GM12878 (cell line): ENCODE measurements around the gene DTX3. TPM values are rescaled to one million over a fixed set of nuclear protein-coding genes. Genes with fewer than 3 reads are reported as not detected.

Source experiments
- ATAC-seq: fragments of 200-7000 bp; cut with Tn5 transposase; 3 replicates; pipeline ENCODE4 v1.9.1; 2020; ENCODE audit warnings: mild to moderate bottlenecking, moderate library complexity
- BruUV-seq: library from RNA; stranded (reverse); fragments of 400-500 nt; replicated peaks from 2 replicates; lab custom pipeline; 2021; lab: Mats Ljungman, UMichigan
- CTCF ChIA-PET: fragments of 300-600 bp; sonication (Branson Sonifier 250); formaldehyde crosslinking; extraction: SDS; loops from one replicate; lab custom pipeline; 2021; ENCODE audit warnings: inconsistent platforms; lab: Yijun Ruan, JAX
- POLR2A ChIA-PET: fragments of 350-600 bp; formaldehyde crosslinking; extraction: SDS; loops from one replicate; lab custom pipeline; 2021; ENCODE audit warnings: inconsistent platforms; lab: Charles Lee
- RAD21 ChIA-PET: fragments of 300-600 bp; sonication (Branson Sonifier 250); formaldehyde crosslinking; loops from one replicate; lab custom pipeline; 2023; ENCODE audit warnings: antibody characterized with exemption; ENCODE audit not compliant: unreplicated experiment; lab: Charles Lee
- SMC1A ChIA-PET: fragments of 300-600 bp; sonication (Branson Sonifier 250); formaldehyde crosslinking; loops from one replicate; lab custom pipeline; 2023; ENCODE audit not compliant: unreplicated experiment, uncharacterized antibody; lab: Charles Lee
- DNase-seq: peaks from one replicate; pipeline ENCODE4 v3.0.0-alpha.2; 2011; ENCODE audit warnings: low read depth, low spot score
- FAIRE-seq: peaks from 3 replicates; lab custom pipeline; 2011; peaks lifted over from hg19 to GRCh38; lab: Jason Lieb, UNC
- H2AFZ ChIP-seq: 2 replicates; pipeline ENCODE4 v1.6.0; 2011; ENCODE audit warnings: low read depth, low read length, control low read depth; ENCODE audit not compliant: control insufficient read depth
- H3K27ac ChIP-seq: 2 replicates; pipeline ENCODE4 v1.5.1; 2011; ENCODE audit warnings: control low read depth; ENCODE audit not compliant: control insufficient read depth, insufficient read depth
- H3K27me3 ChIP-seq, 2 experiments: replicated peaks in 1 of 2; 2 replicates each; pipeline versions ENCODE4 v1.6.0 to v1.6.1; 2011; ENCODE audit warnings: low read length in 1 of 2; ENCODE audit not compliant: control insufficient read depth in 2 of 2, insufficient read depth in 2 of 2
- H3K36me3 ChIP-seq, 2 experiments: 2 replicates each; pipeline ENCODE4 v1.5.1; 2011; ENCODE audit warnings: low read length in 1 of 2; ENCODE audit not compliant: control insufficient read depth in 2 of 2, insufficient read depth in 2 of 2
- H3K4me1 ChIP-seq: 2 replicates; pipeline ENCODE4 v1.6.1; 2011; ENCODE audit warnings: mild to moderate bottlenecking, low read length, moderate library complexity, mixed read lengths; ENCODE audit not compliant: control insufficient read depth, insufficient read depth
- H3K4me2 ChIP-seq: 2 replicates; pipeline ENCODE4 v1.6.0; 2011; ENCODE audit warnings: control low read depth; ENCODE audit not compliant: control insufficient read depth, insufficient read depth
- H3K4me3 ChIP-seq: fragments of 200-600 bp; sonication (generic); 2 replicates; pipeline ENCODE4 v1.5.1; 2016
- H3K79me2 ChIP-seq: 2 replicates; pipeline ENCODE4 v1.6.0; 2011; ENCODE audit warnings: low read length; ENCODE audit not compliant: control insufficient read depth, insufficient read depth
- H3K9ac ChIP-seq: 2 replicates; pipeline ENCODE4 v1.8.0; 2011; ENCODE audit warnings: low read length, control low read depth, mixed read lengths; ENCODE audit not compliant: control insufficient read depth, insufficient read depth
- H3K9me3 ChIP-seq: replicated peaks from 3 replicates; pipeline ENCODE4 v1.5.1; 2011; ENCODE audit warnings: mild to moderate bottlenecking, low read length; ENCODE audit not compliant: control insufficient read depth, insufficient read depth
- H4K20me1 ChIP-seq: 2 replicates; pipeline ENCODE4 v1.6.0; 2011; ENCODE audit not compliant: control insufficient read depth, insufficient read depth
- BMI1 ChIP-seq: fragments of 450-650 bp; IDR thresholded peaks from 2 replicates; pipeline ENCODE4 v1.6.1; 2016; ENCODE audit warnings: mild to moderate bottlenecking, moderate library complexity, borderline replicate concordance
- E2F8 ChIP-seq: fragments of 450-650 bp; IDR thresholded peaks from 2 replicates; pipeline ENCODE4 v1.6.1; 2018; ENCODE audit warnings: mild to moderate bottlenecking, low read depth, moderate library complexity; ENCODE audit not compliant: partially characterized antibody
- SP1 ChIP-seq: IDR thresholded peaks from one replicate; pipeline ENCODE4 v1.6.1; 2011; ENCODE audit warnings: low read depth, low read length
- WRNIP1 ChIP-seq: IDR thresholded peaks from 2 replicates; pipeline ENCODE4 v1.6.1; 2011; ENCODE audit warnings: low read depth, low read length, improper control_type of control experiment, borderline replicate concordance
- ZBTB4 ChIP-seq: fragments of 450-650 bp; formaldehyde crosslinking; IDR thresholded peaks from 2 replicates; pipeline ENCODE4 v1.4.0; 2022; ENCODE audit warnings: mild to moderate bottlenecking, moderate library complexity
- WGBS: methylation state at CpG from one replicate; pipeline ENCODE4 v1.1.6; 2016; ENCODE audit warnings: low lambda C conversion rate; ENCODE audit not compliant: insufficient replicate concordance, insufficient coverage; ENCODE audit errors: missing lambda C conversion rate; 5-methylcytosine and 5-hydroxymethylcytosine counted together
- in situ Hi-C: fragments of 300-500 bp; cut with MboI; formaldehyde crosslinking; loops from 9 replicates; pipeline ENCODE4 v1.14.3; 2018; ENCODE audit warnings: mixed read lengths
- intact Hi-C: fragments of 100-400 bp; cut with micrococcal nuclease; formaldehyde crosslinking; loops from one replicate; pipeline ENCODE4 v1.14.2; 2022; ENCODE audit not compliant: unreplicated experiment
- polyA plus RNA-seq, 11 experiments: library from polyadenylated mRNA; depleted of rRNA in 4 of 11; unstranded in 6 of 11; stranded (reverse) in 5 of 11; fragments of >200 nt; fragmentation: Nextera tagmentation in 4 of 11; fragmentation: Illumina TruSeq in 1 of 11; extraction: Ambion mirVana in 4 of 11; extraction: Trizol in 1 of 11; gene quantifications; 1 replicate in 1 of 11; 2 replicates in 10 of 11; pipeline versions ENCODE4 v1.2.1 to v1.2.3, GENCODE V29; 2011 to 2016; ENCODE audit warnings: inconsistent platforms in 2 of 11, missing spikeins in 2 of 11, low read depth in 1 of 11
- total RNA-seq, 4 experiments: library from RNA; depleted of rRNA in 3 of 4; stranded (reverse); fragments of >200 nt in 3 of 4; fragmentation: Illumina TruSeq in 1 of 4; extraction: Trizol in 1 of 4; gene quantifications; 2 replicates each; pipeline versions ENCODE4 v1.2.1 to v1.2.3, GENCODE V29; 2013 to 2021

Gene DTX3
- total and polyA plus RNA-seq, 10 of the 15 experiments (the other 5 are each of a cell fraction or from before 2014, with no cell fraction given) = 1.1 to 13.6 (median 5.6) TPM

- Histone ChIP-seq H4K20me1 (no peaks in the 10 kb centered on the region), H3K4me1 (no peaks in the 10 kb centered on the region), H3K9ac (no peak overlapping the region), H3K4me2 (no peak overlapping the region), H3K27ac (no peak overlapping the region), H2AFZ (no peak overlapping the region), H3K36me3 (no peaks in the 10 kb centered on the region), H3K4me3 (no peak overlapping the region), H3K79me2 (no peaks in the 10 kb centered on the region), H3K27me3 (0 out of 4 replicates have a peak, but pooled peaks cover 0 to 1% of the 10 kb centered on the region in 2 experiments), H3K9me3 (no peaks in the 10 kb centered on the region)
- no peak for ATAC-seq
- ChIA-PET RAD21 (no interaction called here), POLR2A (no interaction called here), SMC1A (no interaction called here), CTCF (interaction anchor here (0.8 to 4.3 kb wide), 2 partner anchors 24 to 157 kb away, joined by 4 to 19 read pairs; no protein-coding TSS in a partner anchor)
- DNase-seq = no peak
- FAIRE-seq = no peak
- WGBS = 40% methylated on average over 4 of the region's 4 CpGs
- intact Hi-C loops (loop anchor here (1.0 kb wide), 1 partner anchor 7 kb away; no protein-coding TSS in a partner anchor), in situ Hi-C loops (no loop called here)
- BruUV-seq = no TSS peak
- TF ChIP-seq SP1 (no peak), BMI1 (no peak), E2F8 (no peak)
Observed at GRCh38 chr12:57558864-57559263, 45.8 kb upstream of the DTX3 start.

- no peak for DNase-seq
- TF ChIP-seq ZBTB4 (no peak), WRNIP1 (no peak)
- Histone ChIP-seq H2AFZ (no peak overlapping the region), H3K27ac (no peak overlapping the region), H3K27me3 (no peaks in the 10 kb centered on the region), H3K4me3 (no peak overlapping the region), H3K79me2 (no peaks in the 10 kb centered on the region), H4K20me1 (no peaks in the 10 kb centered on the region), H3K9ac (no peak overlapping the region), H3K9me3 (no peaks in the 10 kb centered on the region), H3K4me2 (no peak overlapping the region), H3K36me3 (no peaks in the 10 kb centered on the region), H3K4me1 (no peaks in the 10 kb centered on the region)
- ATAC-seq = no peak
- intact Hi-C loops (no loop called here), in situ Hi-C loops (no loop called here)
- ChIA-PET SMC1A (interaction anchor here (1.0 kb wide), 1 partner anchor 8 kb away, joined by 3 read pairs; no protein-coding TSS in a partner anchor), CTCF (interaction anchor here (4.3 kb wide), 1 partner anchor 22 kb away, joined by 19 read pairs; no protein-coding TSS in a partner anchor), POLR2A (no interaction called here), RAD21 (no interaction called here)
- FAIRE-seq = no peak
- 34% methylated on average over 2 of the region's 2 CpGs for WGBS
- no TSS peak for BruUV-seq
Observed at GRCh38 chr12:57560516-57560915, 44.1 kb upstream of the DTX3 start.
